ENCODE data around the gene CPNE2. TPM values are rescaled to one million over a fixed set of nuclear protein-coding genes. Genes with fewer than 3 reads are reported as not detected.

The CPNE2 gene
- total and polyA plus RNA-seq, 9 donors: 12.3 to 32.3 (median 18.1) TPM

DNA sequence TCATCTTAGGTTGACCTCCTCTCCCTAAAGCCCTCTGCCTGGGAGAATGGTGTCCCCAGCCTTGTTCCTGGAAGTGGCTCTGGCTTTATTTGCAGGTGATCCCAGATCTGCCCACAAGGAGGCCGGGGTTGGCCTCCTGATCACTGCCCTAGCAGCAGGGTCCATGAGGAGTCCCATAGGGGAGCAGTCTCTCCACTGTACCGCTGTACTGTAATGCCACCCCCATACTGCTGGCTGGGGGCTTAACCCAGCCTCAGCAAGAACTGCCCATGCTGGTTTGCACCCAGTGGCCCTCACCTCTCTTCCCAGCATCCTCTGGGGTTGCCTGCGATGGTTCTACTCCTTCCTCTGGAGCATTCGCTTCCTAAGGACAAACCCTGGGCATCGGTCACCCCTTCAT, 54.4 kb downstream of the CPNE2 start:
- 93 to 96% (median 95%) methylated on average over 5 of the region's 5 CpGs for WGBS, 3 donors
- Histone ChIP-seq H3K27me3 (no peaks in the 10 kb centered on the region), H3K27ac (no peak overlapping the region), H3K36me3 (no peaks in the 10 kb centered on the region), H3K9me3 (no peaks in the 10 kb centered on the region), H3K4me3 (no peak overlapping the region), H3K4me1 (ENCODE audit: insufficient read depth) (peaks cover 3% of the 10 kb centered on the region)
- intact Hi-C loops (cut with DNase I): loop anchor here in 1 of 4 donors (10.0 kb wide), 1 partner anchor 62 kb away; no protein-coding TSS in a partner anchor
- TF ChIP-seq, protein P1, sequence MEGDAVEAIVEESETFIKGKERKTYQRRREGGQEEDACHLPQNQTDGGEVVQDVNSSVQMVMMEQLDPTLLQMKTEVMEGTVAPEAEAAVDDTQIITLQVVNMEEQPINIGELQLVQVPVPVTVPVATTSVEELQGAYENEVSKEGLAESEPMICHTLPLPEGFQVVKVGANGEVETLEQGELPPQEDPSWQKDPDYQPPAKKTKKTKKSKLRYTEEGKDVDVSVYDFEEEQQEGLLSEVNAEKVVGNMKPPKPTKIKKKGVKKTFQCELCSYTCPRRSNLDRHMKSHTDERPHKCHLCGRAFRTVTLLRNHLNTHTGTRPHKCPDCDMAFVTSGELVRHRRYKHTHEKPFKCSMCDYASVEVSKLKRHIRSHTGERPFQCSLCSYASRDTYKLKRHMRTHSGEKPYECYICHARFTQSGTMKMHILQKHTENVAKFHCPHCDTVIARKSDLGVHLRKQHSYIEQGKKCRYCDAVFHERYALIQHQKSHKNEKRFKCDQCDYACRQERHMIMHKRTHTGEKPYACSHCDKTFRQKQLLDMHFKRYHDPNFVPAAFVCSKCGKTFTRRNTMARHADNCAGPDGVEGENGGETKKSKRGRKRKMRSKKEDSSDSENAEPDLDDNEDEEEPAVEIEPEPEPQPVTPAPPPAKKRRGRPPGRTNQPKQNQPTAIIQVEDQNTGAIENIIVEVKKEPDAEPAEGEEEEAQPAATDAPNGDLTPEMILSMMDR (IDR thresholded peaks at IDR 0.05): no peak
- DNase-seq: peak in 1 of 5 donors; percentile 27

DNA sequence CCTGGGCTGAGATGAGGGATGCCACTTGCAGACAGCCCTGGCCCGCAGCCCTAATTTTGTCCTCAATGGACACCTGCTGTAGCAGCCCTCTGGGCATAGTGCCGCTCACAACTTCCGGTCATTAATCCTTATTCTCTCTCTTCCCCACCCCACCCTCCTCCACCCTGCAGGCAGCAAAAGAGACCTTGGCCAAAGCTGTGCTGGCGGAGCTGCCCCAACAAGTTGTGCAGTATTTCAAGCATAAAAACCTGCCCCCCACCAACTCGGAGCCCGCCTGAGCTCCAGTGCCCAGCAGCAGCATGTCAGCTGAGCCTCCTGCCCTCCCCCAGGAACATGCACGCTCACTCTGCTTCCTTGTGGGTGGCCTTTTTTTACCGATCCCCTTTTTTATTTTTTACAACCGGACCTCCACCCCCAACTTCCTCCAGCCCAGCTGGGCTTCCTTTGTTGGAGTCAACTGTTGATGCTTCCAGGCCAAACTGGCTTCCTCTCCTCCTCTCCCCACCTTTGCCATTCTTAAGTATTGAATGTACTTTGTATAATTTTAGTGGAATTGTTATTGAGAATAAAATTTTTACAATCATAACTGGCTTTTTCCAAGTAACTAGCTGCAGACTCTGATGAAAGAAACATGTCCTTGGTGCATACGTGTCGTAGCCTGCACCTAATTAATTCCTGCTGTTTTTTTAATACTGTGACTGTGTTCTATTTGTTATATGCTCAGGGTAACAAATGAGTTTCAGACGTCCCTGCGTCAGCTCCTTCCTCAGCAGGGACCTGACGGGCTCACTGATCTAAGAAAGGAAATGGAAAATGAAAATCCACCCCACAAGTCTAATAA, 55.2 kb downstream of the CPNE2 start:
- no peaks in the 10 kb centered on the region for H3K9me3 ChIP-seq
- TF ChIP-seq, protein P1 (IDR thresholded peaks at IDR 0.05): no peak
- TF ChIP-seq POLR2A (IDR thresholded peaks at IDR 0.05) (no peak), EP300 (IDR thresholded peaks at IDR 0.05) (no peak)
- H3K27ac ChIP-seq: no peak overlapping the region
- no peaks in the 10 kb centered on the region for H3K36me3 ChIP-seq
- no peaks in the 10 kb centered on the region for H3K27me3 ChIP-seq
- H3K4me1 ChIP-seq (ENCODE audit: insufficient read depth): peaks cover 3% of the 10 kb centered on the region
- DNase-seq: peak in 1 of 5 donors; percentile 38
- no peak overlapping the region for H3K4me3 ChIP-seq
- WGBS, 3 donors: 7 to 17% (median 16%) methylated on average over 14 of the region's 14 CpGs
- intact Hi-C loops (cut with DNase I): loop anchor here in 1 of 4 donors (10.0 kb wide), 1 partner anchor 63 kb away; no protein-coding TSS in a partner anchor

DNA sequence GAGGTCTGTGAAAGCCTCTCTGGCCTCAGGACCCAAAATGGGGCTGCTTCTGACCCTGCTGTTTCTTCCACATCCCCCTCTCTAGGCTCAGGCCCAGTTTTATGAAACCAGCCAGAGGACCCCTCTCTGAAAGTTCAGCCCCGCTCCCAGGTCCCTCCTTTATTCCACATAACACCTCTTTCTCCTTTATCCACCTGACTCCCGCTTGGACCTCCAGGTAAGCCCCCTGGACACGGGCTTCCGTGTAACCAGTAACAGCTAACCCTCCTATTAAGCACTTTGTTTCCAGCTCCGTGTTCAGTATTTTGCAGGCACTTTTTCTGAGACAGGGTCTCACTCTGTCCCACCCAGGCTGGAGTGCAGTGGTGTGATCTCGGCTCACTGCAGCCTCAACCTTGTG, 56.1 kb downstream of the CPNE2 start:
- Histone ChIP-seq H3K27ac (no peak overlapping the region), H3K4me3 (no peak overlapping the region), H3K36me3 (no peaks in the 10 kb centered on the region), H3K4me1 (ENCODE audit: insufficient read depth) (peaks cover 3% of the 10 kb centered on the region), H3K9me3 (no peaks in the 10 kb centered on the region), H3K27me3 (no peaks in the 10 kb centered on the region)
- DNase-seq: peak in 1 of 5 donors; percentile 13
- intact Hi-C loops (cut with DNase I): loop anchor here in 1 of 4 donors (10.0 kb wide), 1 partner anchor 64 kb away; no protein-coding TSS in a partner anchor
- TF ChIP-seq EP300 (IDR thresholded peaks at IDR 0.05) (no peak), POLR2A (IDR thresholded peaks at IDR 0.05) (no peak)
- TF ChIP-seq, protein P1 (IDR thresholded peaks at IDR 0.05): no peak
- 90 to 95% (median 94%) methylated on average over 6 of the region's 6 CpGs for WGBS, 3 donors

DNA sequence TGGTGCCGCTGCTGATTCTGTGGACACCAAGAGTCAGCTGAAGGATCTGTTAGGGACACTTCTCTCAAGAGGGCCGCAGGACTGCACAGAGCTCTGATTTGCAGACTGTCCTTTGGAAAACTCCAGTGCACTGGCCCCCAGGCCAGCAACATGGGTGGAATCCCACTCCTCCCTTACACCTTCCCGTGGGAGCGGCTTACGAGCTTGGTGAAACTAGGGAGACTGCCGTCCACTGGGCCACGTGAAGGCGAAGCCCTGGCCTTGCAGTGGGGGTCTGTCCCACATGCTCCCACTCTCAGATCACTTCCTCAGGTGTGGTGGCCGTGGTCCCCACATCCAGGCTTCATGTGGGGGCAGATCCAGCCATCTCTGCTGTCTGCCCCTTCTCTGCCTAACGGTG, 57.0 kb downstream of the CPNE2 start:
- Histone ChIP-seq H3K27me3 (no peaks in the 10 kb centered on the region), H3K4me3 (no peak overlapping the region), H3K27ac (no peak overlapping the region), H3K4me1 (ENCODE audit: insufficient read depth) (peaks cover 3% of the 10 kb centered on the region), H3K9me3 (no peaks in the 10 kb centered on the region), H3K36me3 (no peaks in the 10 kb centered on the region)
- TF ChIP-seq, protein P1 (IDR thresholded peaks at IDR 0.05): no peak
- TF ChIP-seq POLR2A (IDR thresholded peaks at IDR 0.05): no peak
- no peak for TF ChIP-seq EP300 (IDR thresholded peaks at IDR 0.05)
- intact Hi-C loops (cut with DNase I): loop anchor here in 1 of 4 donors (10.0 kb wide), 1 partner anchor 65 kb away; no protein-coding TSS in a partner anchor
- peak in 1 of 5 donors; percentile 19 for DNase-seq
- WGBS, 3 donors: 92 to 99% (median 95%) methylated on average over 10 of the region's 10 CpGs

All from ovary (tissue), 9 donors.